HG03280 (cell line): ENCODE results near the gene TADA2B.
A peak's percentile ranks its signal among the peaks of the same experiment; 100 is the strongest.

Experiments used
- ATAC-seq: cut with Tn5 transposase; IDR thresholded peaks from one replicate; pipeline ENCODE4 v1.9.1; 2021; ENCODE audit warnings: mild to moderate bottlenecking, moderate library complexity; ENCODE audit not compliant: unreplicated experiment

TADA2B gene

DNA sequence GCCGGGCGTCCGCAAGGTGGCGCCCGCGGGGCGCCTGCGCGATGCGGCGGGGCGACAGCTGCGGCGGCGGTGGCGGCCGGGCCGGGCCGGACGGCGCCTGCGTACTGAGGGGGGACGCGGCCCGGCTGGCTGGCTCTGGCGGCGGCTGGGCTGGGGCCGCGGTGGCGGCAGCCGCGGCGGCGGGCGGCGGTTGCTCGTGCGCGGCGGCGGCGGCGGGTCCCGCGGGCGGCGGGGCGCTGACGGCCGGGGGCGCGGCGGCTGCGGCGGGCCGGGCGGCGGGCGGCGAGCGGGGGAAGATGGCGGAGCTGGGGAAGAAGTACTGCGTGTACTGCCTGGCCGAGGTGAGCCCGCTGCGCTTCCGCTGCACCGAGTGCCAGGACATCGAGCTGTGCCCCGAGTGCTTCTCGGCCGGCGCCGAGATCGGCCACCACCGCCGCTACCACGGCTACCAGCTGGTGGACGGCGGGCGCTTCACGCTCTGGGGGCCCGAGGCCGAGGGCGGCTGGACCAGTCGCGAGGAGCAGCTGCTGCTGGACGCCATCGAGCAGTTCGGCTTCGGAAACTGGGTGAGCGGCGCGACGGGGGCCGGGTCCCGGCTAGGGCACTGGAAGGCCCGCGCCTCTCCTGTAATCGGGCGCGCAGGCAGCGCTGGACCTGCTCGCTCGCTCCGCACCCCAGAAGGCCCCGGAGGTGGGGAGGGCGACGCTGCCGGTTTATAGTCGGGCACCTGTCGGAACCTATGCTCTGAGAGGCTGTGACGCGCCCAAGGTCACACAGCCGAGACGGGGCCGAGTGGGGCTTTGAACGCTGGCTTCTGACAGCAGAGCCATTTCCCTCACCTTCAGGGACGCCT, at the start of gene TADA2B:
Gene TADA2B, plus strand, starts transcription at position 89 of the 853 bp plus-strand sequence. Its CDS starts 208 bp downstream, at position 297.
- ATAC-seq: peak; percentile 28

DNA sequence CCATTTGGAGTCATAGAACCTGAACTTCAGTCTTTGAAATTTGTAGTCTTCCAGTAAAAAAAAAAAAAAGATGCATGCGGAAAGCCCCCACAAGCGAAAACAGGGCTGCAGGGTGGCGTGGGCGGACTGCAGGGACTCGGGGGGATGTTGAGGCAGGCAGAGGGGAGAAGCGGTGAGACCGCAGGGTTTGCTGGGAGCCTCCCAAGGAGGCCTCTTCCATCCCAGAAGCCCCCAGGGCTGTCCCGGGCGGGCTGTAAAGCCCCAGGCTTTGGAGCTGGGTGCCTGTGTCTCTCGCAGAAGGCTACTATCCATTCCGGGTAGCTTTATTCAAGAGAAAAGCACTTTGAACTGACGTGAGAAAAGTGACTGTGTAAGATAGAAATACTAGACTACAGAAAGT, 46.7 kb upstream of the TADA2B start:
- ATAC-seq: no peak

GRCh38 chr4:6999172-7000086, 43.7 kb upstream of the TADA2B start:
- no peak for ATAC-seq

- ATAC-seq: no peak
Observed at GRCh38 chr4:7000421-7001176, 42.6 kb upstream of the TADA2B start.

GRCh38 chr4:7001271-7001670, 41.9 kb upstream of the TADA2B start:
- ATAC-seq: no peak

GRCh38 chr4:7002336-7002735, 40.8 kb upstream of the TADA2B start:
- no peak for ATAC-seq

- ATAC-seq: no peak
Observed at GRCh38 chr4:7003176-7003878, 39.8 kb upstream of the TADA2B start.

- ATAC-seq: no peak
Observed at GRCh38 chr4:7003879-7004240, 39.3 kb upstream of the TADA2B start.

GRCh38 chr4:7004331-7004730, 38.8 kb upstream of the TADA2B start:
- ATAC-seq: no peak

GRCh38 chr4:7005571-7005970, 37.6 kb upstream of the TADA2B start:
- no peak for ATAC-seq

DNA sequence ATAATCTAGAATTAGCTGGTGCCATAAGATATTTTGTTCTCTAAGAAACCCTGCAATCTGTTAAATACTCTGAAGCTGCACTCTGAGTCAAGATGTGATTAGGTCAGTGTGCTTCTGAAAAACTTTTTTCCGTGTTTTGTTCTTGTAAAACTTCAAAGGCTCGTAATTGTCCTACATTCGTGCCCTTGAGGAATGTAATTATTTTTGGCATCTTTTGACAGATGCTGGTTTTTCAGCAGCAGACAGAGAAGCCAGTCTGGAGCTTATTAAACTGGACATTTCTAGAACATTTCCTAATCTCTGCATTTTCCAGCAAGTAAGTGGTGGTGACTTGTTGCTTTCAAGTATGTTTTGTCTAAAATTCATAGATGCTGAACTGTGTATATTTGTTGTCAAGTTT, 36.8 kb upstream of the TADA2B start:
- ATAC-seq: no peak

GRCh38 chr4:7007142-7007907, 35.8 kb upstream of the TADA2B start:
- no peak for ATAC-seq

GRCh38 chr4:7007944-7008343, 35.2 kb upstream of the TADA2B start:
- no peak for ATAC-seq

GRCh38 chr4:7009564-7009963, 33.6 kb upstream of the TADA2B start:
- ATAC-seq: no peak

- no peak for ATAC-seq
Observed at GRCh38 chr4:7013175-7013574, 30.0 kb upstream of the TADA2B start.

DNA sequence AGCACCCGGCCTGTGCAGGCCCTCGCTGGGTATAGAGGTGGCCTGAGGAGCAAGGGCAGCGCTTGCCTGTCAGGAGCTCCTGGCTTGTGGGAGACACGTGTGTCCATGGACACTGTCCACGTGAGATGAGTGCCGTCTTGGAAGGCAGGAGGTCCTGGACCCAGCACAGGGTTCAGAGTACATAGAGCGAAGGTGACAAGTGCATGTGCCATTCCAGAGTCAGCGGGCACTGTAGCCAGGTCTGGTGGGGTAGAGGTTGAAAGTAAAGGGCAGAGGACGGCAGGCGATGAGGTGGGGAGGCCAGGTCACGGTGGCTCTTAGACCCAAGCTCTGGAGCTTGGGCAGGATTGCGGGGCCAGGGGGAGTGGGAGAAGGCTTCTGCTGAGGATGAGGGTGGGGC, 28.4 kb upstream of the TADA2B start:
- no peak for ATAC-seq

- ATAC-seq: no peak
Observed at GRCh38 chr4:7015383-7016035, 27.7 kb upstream of the TADA2B start.

- ATAC-seq: no peak
Observed at GRCh38 chr4:7016086-7016485, 27.1 kb upstream of the TADA2B start.

GRCh38 chr4:7016512-7016911, 26.7 kb upstream of the TADA2B start:
- no peak for ATAC-seq
